Measurements from ENCODE around the gene ARMC7.
A peak's percentile ranks its signal among the peaks of the same experiment; 100 is the strongest.

ARMC7 gene

GRCh38 chr17:75110234-75110937 lies 617 bp downstream of the ARMC7 start:
- no peak for DNase-seq (ENCODE audit: low read depth)
- TF ChIP-seq CTCF (conservative IDR thresholded peaks at IDR 0.05; ENCODE audit: control insufficient read depth, insufficient read depth, low read depth, low read length), result no peak
- peak overlapping the region; percentile 82 for H3K4me3 ChIP-seq (ENCODE audit: control insufficient read depth, low read depth, low read length)

GRCh38 chr17:75111777-75112335 lies 2.1 kb downstream of the ARMC7 start:
- no peak for DNase-seq (ENCODE audit: low read depth)
- H3K4me3 ChIP-seq (ENCODE audit: control insufficient read depth, low read depth, low read length), result no peak overlapping the region
- no peak for TF ChIP-seq CTCF (conservative IDR thresholded peaks at IDR 0.05; ENCODE audit: control insufficient read depth, insufficient read depth, low read depth, low read length)

GRCh38 chr17:75113798-75114551 lies 4.2 kb downstream of the ARMC7 start:
- peak overlapping the region; percentile 57 for H3K4me3 ChIP-seq (ENCODE audit: control insufficient read depth, low read depth, low read length)
- peak; percentile 91 for DNase-seq (ENCODE audit: low read depth)
- peak; percentile 88 for TF ChIP-seq CTCF (conservative IDR thresholded peaks at IDR 0.05; ENCODE audit: control insufficient read depth, insufficient read depth, low read depth, low read length)

- no peak for DNase-seq (ENCODE audit: low read depth)
- TF ChIP-seq CTCF (conservative IDR thresholded peaks at IDR 0.05; ENCODE audit: control insufficient read depth, insufficient read depth, low read depth, low read length), result no peak
- peak overlapping the region; percentile 57 for H3K4me3 ChIP-seq (ENCODE audit: control insufficient read depth, low read depth, low read length)
Observed at GRCh38 chr17:75114552-75115314, 5.0 kb downstream of the ARMC7 start.

- no peak overlapping the region for H3K4me3 ChIP-seq (ENCODE audit: control insufficient read depth, low read depth, low read length)
- TF ChIP-seq CTCF (conservative IDR thresholded peaks at IDR 0.05; ENCODE audit: control insufficient read depth, insufficient read depth, low read depth, low read length), result no peak
- DNase-seq (ENCODE audit: low read depth), result no peak
Observed at GRCh38 chr17:75115555-75115954, 5.8 kb downstream of the ARMC7 start.

GRCh38 chr17:75116737-75117136 lies 7.0 kb downstream of the ARMC7 start:
- DNase-seq (ENCODE audit: low read depth), result no peak
- H3K4me3 ChIP-seq (ENCODE audit: control insufficient read depth, low read depth, low read length), result no peak overlapping the region
- TF ChIP-seq CTCF (conservative IDR thresholded peaks at IDR 0.05; ENCODE audit: control insufficient read depth, insufficient read depth, low read depth, low read length), result no peak

Measured in fibroblast of mammary gland (primary cell).